ENCODE data around the gene POLR2L. TPM values are rescaled to one million over a fixed set of nuclear protein-coding genes. Genes with fewer than 3 reads are reported as not detected.

Gene POLR2L
- total RNA-seq, 1 experiment from 2014 or later, result 118 TPM

- H3K4me1 Mint-ChIP-seq (ENCODE audit: insufficient read depth, unreplicated experiment), result peaks cover 9% of the 10 kb centered on the region
- no peaks in the 10 kb centered on the region for H3K27me3 Mint-ChIP-seq (ENCODE audit: insufficient read depth, unreplicated experiment)
- CTCF ChIA-PET, result no interaction called here
- POLR2A ChIA-PET, result no interaction called here
- H3K27ac Mint-ChIP-seq (ENCODE audit: low read depth, unreplicated experiment), result no peak overlapping the region
- peaks cover 33% of the 10 kb centered on the region for H3K36me3 Mint-ChIP-seq (ENCODE audit: insufficient read depth, unreplicated experiment)
- no peak for DNase-seq (ENCODE audit: unreplicated experiment)
- no peak overlapping the region for H3K4me3 Mint-ChIP-seq (ENCODE audit: unreplicated experiment)
- no peak for TF ChIP-seq CTCF (IDR thresholded peaks at IDR 0.05; ENCODE audit: unreplicated experiment)
- intact Hi-C loops (cut with micrococcal nuclease), result no loop called here
- BruUV-seq (replicated peaks), result no TSS peak
- H3K9me3 Mint-ChIP-seq (ENCODE audit: unreplicated experiment), result no peaks in the 10 kb centered on the region
Observed at GRCh38 chr11:850775-851763, 8.7 kb upstream of the POLR2L start.

GRCh38 chr11:849951-850774, 7.8 kb upstream of the POLR2L start:
- intact Hi-C loops (cut with micrococcal nuclease), result no loop called here
- no peak for DNase-seq (ENCODE audit: unreplicated experiment)
- H3K27me3 Mint-ChIP-seq (ENCODE audit: insufficient read depth, unreplicated experiment), result no peaks in the 10 kb centered on the region
- H3K4me1 Mint-ChIP-seq (ENCODE audit: insufficient read depth, unreplicated experiment), result peaks cover 10% of the 10 kb centered on the region
- ChIA-PET POLR2A (no interaction called here), CTCF (no interaction called here)
- H3K4me3 Mint-ChIP-seq (ENCODE audit: unreplicated experiment), result no peak overlapping the region
- peaks cover 33% of the 10 kb centered on the region for H3K36me3 Mint-ChIP-seq (ENCODE audit: insufficient read depth, unreplicated experiment)
- H3K9me3 Mint-ChIP-seq (ENCODE audit: unreplicated experiment), result no peaks in the 10 kb centered on the region
- no peak overlapping the region for H3K27ac Mint-ChIP-seq (ENCODE audit: low read depth, unreplicated experiment)
- no peak for TF ChIP-seq CTCF (IDR thresholded peaks at IDR 0.05; ENCODE audit: unreplicated experiment)
- no TSS peak for BruUV-seq (replicated peaks)

DNA sequence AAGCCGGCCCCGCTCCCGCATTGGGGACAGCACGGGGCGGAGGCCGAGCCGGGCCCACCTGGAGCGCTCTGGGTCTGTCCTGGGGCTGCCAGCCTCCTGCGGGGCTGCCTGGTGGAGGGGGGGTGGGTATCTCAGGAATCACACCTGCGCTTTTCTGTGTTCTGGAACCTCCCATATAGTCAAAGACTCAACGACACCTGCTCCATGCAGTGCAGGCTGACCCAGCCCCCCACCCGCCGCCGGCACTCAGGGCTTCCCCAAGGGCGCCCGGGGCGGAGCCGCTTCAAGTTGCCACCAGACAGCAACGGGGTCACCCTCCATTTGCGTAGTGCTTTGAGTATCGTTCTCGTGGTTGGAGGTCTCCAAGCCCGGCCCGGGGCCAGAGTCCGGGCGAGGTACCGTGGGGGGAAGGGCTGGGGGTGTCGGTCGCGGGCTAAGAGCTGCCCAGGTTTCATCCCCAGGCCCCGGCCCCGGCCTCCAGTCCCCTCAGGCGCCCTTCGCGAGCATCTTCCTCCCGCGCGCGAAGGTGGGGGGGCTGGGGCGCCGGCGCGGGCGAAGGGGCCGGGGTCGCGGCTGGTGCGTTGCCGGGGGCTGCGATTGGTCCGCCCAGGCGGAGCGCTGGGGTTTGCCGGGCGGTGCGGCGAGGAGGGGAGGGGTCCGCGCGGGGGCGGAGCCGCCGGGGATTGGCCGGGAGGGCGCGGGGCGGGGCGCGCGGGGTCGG, 6.9 kb upstream of the POLR2L start:
- ChIA-PET CTCF (interaction anchor here (0.9 kb wide), 1 partner anchor 202 kb away, joined by 6 read pairs; no protein-coding TSS in a partner anchor), POLR2A (no interaction called here)
- H3K36me3 Mint-ChIP-seq (ENCODE audit: insufficient read depth, unreplicated experiment), result peaks cover 33% of the 10 kb centered on the region
- no peak overlapping the region for H3K27ac Mint-ChIP-seq (ENCODE audit: low read depth, unreplicated experiment)
- H3K9me3 Mint-ChIP-seq (ENCODE audit: unreplicated experiment), result no peaks in the 10 kb centered on the region
- H3K27me3 Mint-ChIP-seq (ENCODE audit: insufficient read depth, unreplicated experiment), result no peaks in the 10 kb centered on the region
- intact Hi-C loops (cut with micrococcal nuclease), result no loop called here
- no TSS peak for BruUV-seq (replicated peaks)
- TF ChIP-seq CTCF (IDR thresholded peaks at IDR 0.05; ENCODE audit: unreplicated experiment), result no peak
- no peak for DNase-seq (ENCODE audit: unreplicated experiment)
- H3K4me3 Mint-ChIP-seq (ENCODE audit: unreplicated experiment), result no peak overlapping the region
- peaks cover 15% of the 10 kb centered on the region for H3K4me1 Mint-ChIP-seq (ENCODE audit: insufficient read depth, unreplicated experiment)

Data from MCF 10A (cell line).